MM.1S (cell line): ENCODE measurements around the gene MAN1C1.

Experiments used
- DNase-seq: peaks from one replicate; pipeline ENCODE4 v3.0.0-alpha.2; 2015
- H2AFZ ChIP-seq: fragments of 300-600 bp; sonication (generic); 2 replicates; pipeline ENCODE4 v1.6.0; 2016; ENCODE audit warnings: antibody characterized with exemption, low read length
- H3F3A ChIP-seq: fragments of 300-600 bp; sonication (generic); 2 replicates; pipeline ENCODE4 v1.6.1; 2016; ENCODE audit warnings: mild to moderate bottlenecking, antibody characterized with exemption, low read length, moderate library complexity, mixed read lengths; ENCODE audit not compliant: insufficient read depth
- H3K27ac ChIP-seq: fragments of 300-600 bp; sonication (generic); 2 replicates; pipeline ENCODE4 v1.5.1; 2016; ENCODE audit warnings: mild to moderate bottlenecking, low read length
- H3K27me3 ChIP-seq: fragments of 300-600 bp; sonication (generic); replicated peaks from 2 replicates; pipeline ENCODE4 v1.6.0; 2016; ENCODE audit warnings: low read length; ENCODE audit not compliant: insufficient read depth
- H3K36me3 ChIP-seq: fragments of 300-600 bp; sonication (generic); replicated peaks from 2 replicates; pipeline ENCODE4 v1.6.1; 2016; ENCODE audit warnings: mild to moderate bottlenecking, low read length, mixed read lengths; ENCODE audit not compliant: insufficient read depth
- H3K4me1 ChIP-seq: fragments of 300-600 bp; sonication (generic); 2 replicates; pipeline ENCODE4 v1.6.1; 2016; ENCODE audit warnings: low read length, mixed read lengths
- H3K4me2 ChIP-seq: fragments of 300-600 bp; sonication (generic); 2 replicates; pipeline ENCODE4 v1.6.0; 2016; ENCODE audit warnings: low read depth, low read length
- H3K4me3 ChIP-seq: fragments of 300-600 bp; sonication (generic); 2 replicates; pipeline ENCODE4 v1.5.1; 2016; ENCODE audit warnings: low read length, mixed read lengths
- H3K79me2 ChIP-seq: fragments of 300-600 bp; sonication (generic); 2 replicates; pipeline ENCODE4 v1.6.1; 2016; ENCODE audit warnings: mixed run types, low read length, mixed read lengths
- H3K9ac ChIP-seq: fragments of 300-600 bp; sonication (generic); 2 replicates; pipeline ENCODE4 v1.6.1; 2016; ENCODE audit warnings: low read length, mixed read lengths
- H3K9me2 ChIP-seq: fragments of 300-600 bp; sonication (generic); replicated peaks from 2 replicates; pipeline ENCODE4 v1.6.1; 2016; ENCODE audit warnings: mild to moderate bottlenecking, low read length, mixed read lengths; ENCODE audit not compliant: insufficient read depth
- H3K9me3 ChIP-seq: fragments of 300-600 bp; sonication (generic); replicated peaks from 2 replicates; pipeline ENCODE4 v1.6.1; 2016; ENCODE audit warnings: mild to moderate bottlenecking, low read length, mixed read lengths; ENCODE audit not compliant: insufficient read depth
- H4K20me1 ChIP-seq: fragments of 300-600 bp; sonication (generic); 2 replicates; pipeline ENCODE4 v1.6.1; 2016; ENCODE audit warnings: mild to moderate bottlenecking, low read length, moderate library complexity, mixed read lengths; ENCODE audit not compliant: insufficient read depth
- CTCF ChIP-seq: fragments of 300-600 bp; sonication (generic); IDR thresholded peaks from 2 replicates; pipeline ENCODE4 v1.5.1; 2016; ENCODE audit warnings: antibody characterized with exemption, low read length, mixed read lengths
- EZH2 ChIP-seq: fragments of 300-600 bp; sonication (generic); optimal IDR thresholded peaks from 2 replicates; pipeline ENCODE3; 2017; ENCODE audit warnings: low read depth, mild to moderate bottlenecking, antibody characterized with exemption, low read length, mixed read lengths
- EZH2phosphoT487 ChIP-seq: fragments of 300-600 bp; sonication (generic); IDR thresholded peaks from 2 replicates; pipeline ENCODE4 v1.6.1; 2018; ENCODE audit warnings: antibody characterized with exemption, low read length

Gene MAN1C1

GRCh38 chr1:25807480-25808390 lies 191.1 kb downstream of the MAN1C1 start:
- no peak overlapping the region for H3K27ac ChIP-seq
- H3K4me1 ChIP-seq = peaks cover 10% of the 10 kb centered on the region
- no peak overlapping the region for H3K9ac ChIP-seq
- H3K4me3 ChIP-seq = no peak overlapping the region
- no peaks in the 10 kb centered on the region; the same call in 1 of the 2 replicates for H3F3A ChIP-seq
- no peaks in the 10 kb centered on the region for H3K79me2 ChIP-seq
- H3K9me3 ChIP-seq = no peaks in the 10 kb centered on the region
- no peaks in the 10 kb centered on the region for H3K36me3 ChIP-seq
- H3K9me2 ChIP-seq = no peaks in the 10 kb centered on the region
- H3K4me2 ChIP-seq = no peak overlapping the region
- TF ChIP-seq CTCF (no peak), EZH2phosphoT487 (no peak), EZH2 (no peak)
- no peak for DNase-seq
- no peaks in the 10 kb centered on the region for H4K20me1 ChIP-seq
- no peaks in the 10 kb centered on the region for H3K27me3 ChIP-seq
- H2AFZ ChIP-seq = no peak overlapping the region

DNA sequence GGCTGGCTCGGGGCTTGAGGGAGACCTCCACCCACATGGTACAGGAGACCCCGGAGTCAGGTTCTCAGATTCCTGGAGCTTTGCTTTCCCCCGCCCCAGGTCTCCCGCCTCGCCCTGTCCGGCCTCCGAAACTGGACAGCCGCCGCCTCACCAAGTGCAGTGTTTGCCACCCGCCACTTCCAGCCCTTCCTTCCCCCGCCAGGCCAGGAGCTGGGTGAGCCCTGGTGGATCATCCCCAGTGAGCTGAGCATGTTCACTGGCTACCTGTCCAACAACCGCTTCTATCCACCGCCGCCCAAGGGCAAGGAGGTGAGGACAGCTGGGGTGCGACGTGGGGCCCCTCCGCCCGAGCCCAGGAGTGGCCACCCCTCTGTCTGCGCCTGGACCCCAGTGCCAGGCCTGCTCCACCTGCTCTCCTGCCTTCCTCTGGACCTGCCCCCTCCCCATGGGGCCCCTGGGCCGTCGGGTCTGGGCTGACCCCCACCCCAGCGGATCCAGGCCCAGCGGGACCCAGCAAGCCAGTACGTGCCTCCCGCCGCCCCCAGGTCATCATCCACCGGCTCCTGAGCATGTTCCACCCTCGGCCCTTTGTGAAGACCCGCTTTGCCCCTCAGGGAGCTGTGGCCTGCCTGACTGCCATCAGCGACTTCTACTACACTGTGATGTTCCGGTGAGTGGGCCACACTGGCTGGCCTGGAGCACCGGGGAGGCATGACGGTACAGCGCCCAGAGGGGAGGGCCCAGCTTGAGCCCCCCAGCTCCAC lies 192.1 kb downstream of the MAN1C1 start:
- TF ChIP-seq CTCF = no peak
- no peak for TF ChIP-seq EZH2phosphoT487
- TF ChIP-seq EZH2 = no peak
- Histone ChIP-seq H3K4me1 (peaks cover 4% of the 10 kb centered on the region), H3K4me2 (no peak overlapping the region), H3K79me2 (no peaks in the 10 kb centered on the region), H3K36me3 (no peaks in the 10 kb centered on the region), H3K9me3 (no peaks in the 10 kb centered on the region), H3K27me3 (no peaks in the 10 kb centered on the region), H3K9ac (no peak overlapping the region), H3K9me2 (no peaks in the 10 kb centered on the region), H3F3A (no peaks in the 10 kb centered on the region), H3K27ac (no peak overlapping the region), H4K20me1 (no peaks in the 10 kb centered on the region), H2AFZ (no peak overlapping the region), H3K4me3 (no peak overlapping the region)
- no peak for DNase-seq

- Histone ChIP-seq H3K9me2 (no peaks in the 10 kb centered on the region), H3K4me1 (no peaks in the 10 kb centered on the region), H4K20me1 (no peaks in the 10 kb centered on the region), H3K27ac (no peak overlapping the region), H3K36me3 (no peaks in the 10 kb centered on the region), H3K9me3 (no peaks in the 10 kb centered on the region), H2AFZ (no peak overlapping the region), H3K4me2 (no peak overlapping the region), H3K79me2 (no peaks in the 10 kb centered on the region), H3K9ac (no peak overlapping the region), H3K27me3 (no peaks in the 10 kb centered on the region), H3F3A (no peaks in the 10 kb centered on the region), H3K4me3 (no peak overlapping the region)
- DNase-seq = no peak
- no peak for TF ChIP-seq EZH2phosphoT487
- TF ChIP-seq CTCF = no peak
- no peak for TF ChIP-seq EZH2
These were observed 192.8 kb downstream of the MAN1C1 start for GRCh38 chr1:25809283-25809926.
